Right cardiac atrium (tissue), 5 donors: ENCODE measurements around the gene NDUFA13. TPM values are rescaled to one million over a fixed set of nuclear protein-coding genes. Genes with fewer than 3 reads are reported as not detected.

Source experiments
- ATAC-seq, 2 donors: fragments of 200-7000 bp; cut with Tn5 transposase; one replicate each; pipeline versions ENCODE4 v1.8.0 to v1.9.1; 2020; ENCODE audit warnings: moderate library complexity in 2 of 2, mild to moderate bottlenecking in 1 of 2
- DNase-seq, 3 donors: peaks; one replicate each; pipeline ENCODE4 v3.0.0-alpha.2; 2020
- H3K27ac ChIP-seq: one replicate; pipeline ENCODE4 v1.5.1; 2013; ENCODE audit warnings: mild to moderate bottlenecking, low read length, control low read depth, moderate library complexity
- H3K27me3 ChIP-seq: one replicate; pipeline ENCODE4 v1.6.1; 2013; ENCODE audit not compliant: control insufficient read depth, insufficient read depth
- H3K4me1 ChIP-seq: one replicate; pipeline ENCODE4 v1.6.1; 2013; ENCODE audit warnings: low read length; ENCODE audit not compliant: control insufficient read depth, insufficient read depth
- H3K4me3 ChIP-seq: one replicate; pipeline ENCODE4 v1.5.1; 2013; ENCODE audit warnings: low read length, control low read depth
- H3K9me3 ChIP-seq: one replicate; pipeline ENCODE4 v1.6.1; 2013; ENCODE audit warnings: low read length; ENCODE audit not compliant: control insufficient read depth
- WGBS: extraction: QIAGEN DNeasy Blood & Tissue Kit; methylation state at CpG from one replicate; pipeline ENCODE4 v1.1.7; 2013; 5-methylcytosine and 5-hydroxymethylcytosine counted together
- intact Hi-C, 4 donors: fragments of 100-400 bp; cut with DNase I; formaldehyde crosslinking; loops; one replicate each; pipeline versions ENCODE4 v1.11.0 to v1.14.0; 2022 to 2023
- polyA plus RNA-seq: library from polyadenylated mRNA; stranded (reverse); fragments of 200-250 nt; gene quantifications from one replicate; pipeline ENCODE4 v1.2.3, GENCODE V29; 2013
- total RNA-seq, 4 donors: library from RNA; stranded (reverse); fragmentation: NEBNext Ultra II Directional; extraction: Animal tissue kit (Norgen Biotek cat#: 25700); gene quantifications; one replicate each; pipeline ENCODE4 v1.2.1, GENCODE V29; 2021
- donor health status: healthy with polysubstance abuse.
- donor health status: DM: no; HTN: yes; CAD: no.
- donor health status: DM: no; HTN: no; CAD: no.
- donor health status: DM: no; HTN: yes; CAD: no; lungs with severe emphysema.
- donor health status: DM: yes; HTN: yes; CAD: no.

The NDUFA13 gene
- total and polyA plus RNA-seq, 5 donors, result 785 to 1,226 (median 864) TPM

DNA sequence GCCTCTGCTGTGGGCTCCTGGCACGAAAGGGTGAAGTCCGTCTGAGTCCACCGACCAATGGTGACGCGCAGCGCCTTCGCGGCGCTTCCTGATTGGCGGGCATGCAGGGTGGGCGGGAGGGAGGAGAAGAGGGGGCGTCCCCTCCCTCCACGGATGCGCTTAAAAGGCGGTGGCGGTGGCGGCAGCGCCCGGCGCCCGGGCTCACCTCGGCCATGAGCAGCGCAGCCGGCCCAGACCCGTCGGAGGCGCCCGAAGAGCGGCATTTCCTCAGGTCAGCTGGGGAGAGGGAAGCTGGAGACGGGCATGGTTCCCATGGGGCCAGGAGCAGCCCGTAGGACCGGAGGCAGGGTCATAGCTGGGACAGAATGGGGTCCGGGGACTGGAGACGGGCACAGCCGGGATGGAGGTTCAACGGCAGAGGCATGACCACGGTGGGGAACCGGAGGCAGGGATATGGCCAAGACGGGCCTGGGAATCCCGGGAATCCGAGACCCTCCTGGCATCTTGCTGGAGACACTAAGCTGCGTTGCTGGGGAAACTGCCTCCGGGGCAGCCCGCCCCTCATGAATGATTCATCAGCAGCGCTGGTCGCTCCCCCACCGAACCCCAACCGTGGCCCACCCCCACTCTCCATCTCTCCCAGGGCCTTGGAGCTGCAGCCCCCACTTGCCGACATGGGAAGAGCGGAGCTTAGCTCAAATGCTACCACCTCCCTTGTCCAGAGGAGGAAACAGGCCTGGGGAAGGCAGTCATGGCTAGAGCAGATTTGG is 12.9 kb downstream of the NDUFA13 start, which contains the start of gene YJEFN3:
TSS of gene YJEFN3 (plus strand) at position 191 of the 770 bp plus-strand sequence. CDS start at position 213, 22 bp downstream.
- no peaks in the 10 kb centered on the region for H3K4me1 ChIP-seq
- 46% methylated on average over 50 of the region's 50 CpGs for WGBS
- no peaks in the 10 kb centered on the region for H3K27me3 ChIP-seq
- H3K27ac ChIP-seq, result no peak within 1 kb of the TSS
- intact Hi-C loops, result no loop called here
- ATAC-seq (peak; percentile 37 to 42), DNase-seq (peak in 1 of 3 donors; percentile 80)
- H3K4me3 ChIP-seq, result no peak within 1 kb of the TSS
- H3K9me3 ChIP-seq, result no peaks in the 10 kb centered on the region

GRCh38 chr19:19529783-19530422 is 13.9 kb downstream of the NDUFA13 start:
- Histone ChIP-seq H3K27ac (no peak overlapping the region), H3K9me3 (no peaks in the 10 kb centered on the region), H3K27me3 (no peaks in the 10 kb centered on the region), H3K4me1 (no peaks in the 10 kb centered on the region), H3K4me3 (no peak overlapping the region)
- intact Hi-C loops, result loop anchor here (5.0 to 10.0 kb wide), 5 partner anchors 115 to 425 kb away; partner anchors contain the start of gene GMIP (in 1 of the 4)
- 70% methylated on average over 11 of the region's 11 CpGs for WGBS
- ATAC-seq (no peak), DNase-seq (no peak)

DNA sequence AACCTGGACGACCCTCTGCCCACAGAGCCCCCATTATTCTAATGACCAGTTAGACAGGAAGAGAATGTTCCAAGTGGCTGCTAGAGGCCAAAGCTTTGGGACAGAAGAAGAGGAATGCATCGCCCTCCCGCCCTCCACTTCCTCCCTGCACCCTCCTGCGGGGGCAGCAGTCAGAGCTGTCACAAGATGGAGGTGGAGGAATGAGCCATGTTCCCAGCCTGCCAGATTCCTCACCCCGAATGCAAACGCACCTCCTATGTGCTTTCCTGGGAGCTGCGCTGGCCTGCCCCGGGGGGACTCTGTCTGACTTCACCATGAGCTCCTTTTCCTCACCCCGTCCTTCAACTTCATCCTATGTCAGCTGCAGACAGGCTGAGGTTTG is 14.4 kb downstream of the NDUFA13 start:
- 41% methylated on average over 9 of the region's 9 CpGs for WGBS
- H3K27me3 ChIP-seq, result no peaks in the 10 kb centered on the region
- no peaks in the 10 kb centered on the region for H3K9me3 ChIP-seq
- DNase-seq (no peak), ATAC-seq (no peak)
- H3K27ac ChIP-seq, result no peak overlapping the region
- intact Hi-C loops, result loop anchor here (5.0 to 10.0 kb wide), 5 partner anchors 114 to 424 kb away; partner anchors contain the start of gene GMIP (in 1 of the 4)
- no peak overlapping the region for H3K4me3 ChIP-seq
- no peaks in the 10 kb centered on the region for H3K4me1 ChIP-seq

GRCh38 chr19:19530889-19531288 is 14.9 kb downstream of the NDUFA13 start:
- DNase-seq (no peak), ATAC-seq (no peak)
- no peak overlapping the region for H3K27ac ChIP-seq
- intact Hi-C loops, result loop anchor here (5.0 to 10.0 kb wide), 5 partner anchors 114 to 424 kb away; partner anchors contain the start of gene GMIP (in 1 of the 4)
- H3K27me3 ChIP-seq, result no peaks in the 10 kb centered on the region
- H3K4me1 ChIP-seq, result no peaks in the 10 kb centered on the region
- 84% methylated on average over 4 of the region's 4 CpGs for WGBS
- no peaks in the 10 kb centered on the region for H3K9me3 ChIP-seq
- no peak overlapping the region for H3K4me3 ChIP-seq

DNA sequence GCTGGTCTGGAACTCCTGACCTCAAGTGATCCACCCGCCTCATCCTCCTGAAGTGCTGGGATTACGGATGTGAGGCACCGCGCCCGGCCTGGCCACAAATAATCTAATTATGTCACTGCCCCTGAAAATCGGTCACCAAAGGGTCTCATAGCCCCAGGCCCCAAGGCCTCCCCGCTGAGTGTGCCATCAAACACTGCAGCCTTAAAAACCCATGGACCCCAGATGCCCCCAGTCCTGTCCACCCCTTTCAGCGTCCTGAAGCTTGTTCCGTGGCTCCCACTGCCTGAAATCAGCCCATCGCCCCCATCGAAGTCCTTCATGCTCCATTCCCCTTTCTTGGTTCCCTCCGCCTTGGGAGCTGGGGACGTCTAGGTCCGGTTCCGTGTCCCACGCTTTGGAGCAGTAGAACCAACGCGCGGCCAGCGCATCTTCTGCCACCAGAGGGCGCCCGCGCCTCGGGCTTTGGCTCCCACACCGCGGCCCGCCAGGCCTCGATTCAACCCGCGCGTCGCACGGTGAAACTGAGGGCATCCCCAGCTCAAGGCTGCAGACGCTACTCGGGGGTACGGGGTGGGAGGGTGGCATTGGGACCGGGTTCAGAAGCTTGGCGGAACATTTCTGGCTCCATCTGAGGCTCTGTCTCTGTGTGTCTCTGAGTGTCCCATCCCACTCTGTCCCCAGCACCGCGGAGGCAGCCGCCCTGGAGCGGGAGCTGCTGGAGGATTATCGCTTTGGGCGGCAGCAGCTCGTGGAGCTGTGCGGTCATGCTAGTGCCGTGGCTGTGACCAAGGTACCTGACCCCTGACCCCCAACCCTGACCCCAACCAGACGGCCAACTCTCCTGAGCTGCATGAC is 16.2 kb downstream of the NDUFA13 start:
- Histone ChIP-seq H3K4me1 (no peaks in the 10 kb centered on the region), H3K27ac (no peak overlapping the region), H3K4me3 (no peak overlapping the region), H3K9me3 (no peaks in the 10 kb centered on the region), H3K27me3 (no peaks in the 10 kb centered on the region)
- 22% methylated on average over 48 of the region's 48 CpGs for WGBS
- DNase-seq (peak; percentile 85 to 95 (median 94)), ATAC-seq (peak; percentile 66 to 67)
- intact Hi-C loops, result loop anchor here (2.0 to 10.0 kb wide), 6 partner anchors 111 to 423 kb away; partner anchors contain the start of gene GMIP (in 3 of the 4)

- Histone ChIP-seq H3K27ac (no peak overlapping the region), H3K27me3 (no peaks in the 10 kb centered on the region), H3K4me3 (no peak overlapping the region), H3K4me1 (no peaks in the 10 kb centered on the region), H3K9me3 (no peaks in the 10 kb centered on the region)
- WGBS, result 70% methylated on average over 14 of the region's 14 CpGs
- DNase-seq, result no peak
- intact Hi-C loops, result loop anchor here (2.0 to 10.0 kb wide), 6 partner anchors 110 to 422 kb away; partner anchors contain the start of gene GMIP (in 3 of the 4)
- ATAC-seq, result no peak
Measured at GRCh38 chr19:19532806-19533701, 17.0 kb downstream of the NDUFA13 start.

- Histone ChIP-seq H3K27me3 (no peaks in the 10 kb centered on the region), H3K9me3 (no peaks in the 10 kb centered on the region), H3K4me1 (no peaks in the 10 kb centered on the region), H3K27ac (no peak overlapping the region), H3K4me3 (no peak overlapping the region)
- WGBS, result 60% methylated on average over 6 of the region's 6 CpGs
- no peak for ATAC-seq
- intact Hi-C loops, result loop anchor here (2.0 to 10.0 kb wide), 6 partner anchors 109 to 421 kb away; partner anchors contain the start of gene GMIP (in 3 of the 4)
- DNase-seq, result no peak
Measured at GRCh38 chr19:19533841-19534240, 17.8 kb downstream of the NDUFA13 start.

DNA sequence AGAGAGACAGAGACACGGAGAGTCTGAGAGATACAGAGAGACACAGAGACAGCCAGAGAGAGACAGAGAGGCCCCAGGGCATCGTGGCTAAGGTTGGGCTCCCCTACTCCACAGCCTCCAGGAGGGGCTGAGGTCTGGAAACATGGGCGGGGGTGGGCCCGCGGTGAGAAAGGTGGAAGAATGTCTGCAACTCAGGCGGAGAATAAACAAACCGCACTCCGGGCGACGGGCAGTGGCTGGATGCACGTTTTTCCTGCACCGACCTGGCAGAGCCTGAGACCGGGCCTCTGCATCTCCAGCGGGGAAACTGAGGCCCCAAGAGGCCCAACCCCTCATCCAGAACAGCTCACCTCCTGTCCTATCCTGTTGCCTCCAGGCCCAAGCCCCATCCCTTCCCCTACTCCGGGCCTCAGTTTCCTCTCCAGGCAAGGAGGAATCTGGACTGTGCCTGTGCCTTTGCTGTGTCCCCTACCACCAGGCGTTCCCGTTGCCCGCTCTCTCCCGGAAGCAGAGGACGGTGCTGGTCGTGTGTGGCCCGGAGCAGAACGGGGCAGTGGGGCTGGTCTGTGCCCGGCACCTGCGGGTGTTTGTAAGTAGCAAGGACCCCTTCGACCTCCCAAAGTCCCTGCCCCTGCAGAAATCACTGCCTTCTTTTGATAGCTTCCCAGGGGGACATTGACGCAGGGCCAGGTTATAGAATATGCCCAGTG is 18.7 kb downstream of the NDUFA13 start:
- intact Hi-C loops, result loop anchor here (5.0 to 10.0 kb wide), 5 partner anchors 110 to 420 kb away; partner anchors contain the start of gene GMIP (in 1 of the 4)
- 83% methylated on average over 27 of the region's 27 CpGs for WGBS

More for the DNA sequence above, 18.7 kb downstream of the NDUFA13 start:
- Histone ChIP-seq H3K27me3 (no peaks in the 10 kb centered on the region), H3K27ac (no peak overlapping the region), H3K4me3 (no peak overlapping the region), H3K4me1 (no peaks in the 10 kb centered on the region), H3K9me3 (no peaks in the 10 kb centered on the region)
- no peak for DNase-seq
- ATAC-seq, result no peak
